Natural killer cell (primary cell): ENCODE results near the gene CYP20A1. TPM values are rescaled to one million over a fixed set of nuclear protein-coding genes. Genes with fewer than 3 reads are reported as not detected.
"Not testable (repeated sequence)": the region's sequence is repeated elsewhere in the genome, so short reads cannot be mapped to it uniquely, and the experiment has no call there.

Experiments used
- ATAC-seq, 3 donors: fragments of 150-1000 bp in 2 of 3; fragments of 200-7000 bp in 1 of 3; cut with Tn5 transposase; 1 replicate in 1 of 3; 2 replicates in 2 of 3; pipeline ENCODE4 v1.10.0; 2021; ENCODE audit warnings: mild to moderate bottlenecking in 2 of 3, moderate library complexity in 2 of 3
- DNase-seq, 2 donors: peaks; one replicate each; pipeline versions ENCODE4 v3.0.0 to v3.0.0-alpha.2; 2013 to 2021; ENCODE audit warnings: mixed read lengths in 1 of 2
- H3K27ac ChIP-seq: one replicate; pipeline ENCODE4 v1.5.1; 2013; ENCODE audit warnings: mild to moderate bottlenecking, low read length
- H3K27me3 ChIP-seq: one replicate; pipeline ENCODE4 v1.6.1; 2013; ENCODE audit warnings: low read length; ENCODE audit not compliant: control insufficient read depth, insufficient read depth
- H3K36me3 ChIP-seq: one replicate; pipeline ENCODE4 v1.6.1; 2013; ENCODE audit warnings: low read length; ENCODE audit not compliant: control insufficient read depth, insufficient read depth
- H3K4me1 ChIP-seq: one replicate; pipeline ENCODE4 v1.6.1; 2013; ENCODE audit warnings: low read length; ENCODE audit not compliant: control insufficient read depth, insufficient read depth
- H3K4me3 ChIP-seq: one replicate; pipeline ENCODE4 v1.5.1; 2013; ENCODE audit warnings: low read length
- H3K9me3 ChIP-seq: one replicate; pipeline ENCODE4 v1.6.1; 2013; ENCODE audit warnings: low read length; ENCODE audit not compliant: control insufficient read depth, insufficient read depth
- H3K27ac Mint-ChIP-seq, 2 donors: one replicate each; pipeline ENCODE4 v1.8.0; 2022; ENCODE audit warnings: mild to moderate bottlenecking in 2 of 2, mixed read lengths in 2 of 2, moderate library complexity in 1 of 2
- H3K27me3 Mint-ChIP-seq, 2 donors: one replicate each; pipeline ENCODE4 v1.8.0; 2022; ENCODE audit warnings: low read depth in 2 of 2, mixed read lengths in 2 of 2
- H3K36me3 Mint-ChIP-seq: one replicate; pipeline ENCODE4 v1.8.0; 2022; ENCODE audit warnings: mixed read lengths
- H3K4me1 Mint-ChIP-seq, 2 donors: one replicate each; pipeline ENCODE4 v1.8.0; 2022; ENCODE audit warnings: mixed read lengths in 2 of 2
- H3K4me3 Mint-ChIP-seq: one replicate; pipeline ENCODE4 v1.8.0; 2022; ENCODE audit warnings: mild to moderate bottlenecking, moderate library complexity, mixed read lengths
- H3K9me3 Mint-ChIP-seq, 2 donors: one replicate each; pipeline ENCODE4 v1.8.0; 2022; ENCODE audit warnings: mixed read lengths in 2 of 2
- CTCF ChIP-seq: fragments of 200-600 bp; IDR thresholded peaks from one replicate; pipeline ENCODE4 v1.8.0; 2022; ENCODE audit warnings: antibody characterized with exemption
- WGBS: methylation state at CpG from one replicate; pipeline ENCODE4 v1.1.7; 2013; ENCODE audit warnings: missing lambda C conversion rate; ENCODE audit not compliant: insufficient coverage; 5-methylcytosine and 5-hydroxymethylcytosine counted together
- intact Hi-C: fragments of 100-400 bp; cut with micrococcal nuclease; formaldehyde crosslinking; loops from one replicate; pipeline ENCODE4 v1.14.2; 2022
- total RNA-seq, 4 donors: library from RNA; stranded (reverse); fragments of 120-200 nt in 1 of 4; gene quantifications; one replicate each; pipeline versions ENCODE4 v1.2.3 to v1.2.4, GENCODE V29; 2013 to 2022

Gene CYP20A1
- total RNA-seq, 3 donors from 2014 or later (not counting 1 experiment from before 2014, with no cell fraction given), result 19.8 to 31.9 (median 30.7) TPM

DNA sequence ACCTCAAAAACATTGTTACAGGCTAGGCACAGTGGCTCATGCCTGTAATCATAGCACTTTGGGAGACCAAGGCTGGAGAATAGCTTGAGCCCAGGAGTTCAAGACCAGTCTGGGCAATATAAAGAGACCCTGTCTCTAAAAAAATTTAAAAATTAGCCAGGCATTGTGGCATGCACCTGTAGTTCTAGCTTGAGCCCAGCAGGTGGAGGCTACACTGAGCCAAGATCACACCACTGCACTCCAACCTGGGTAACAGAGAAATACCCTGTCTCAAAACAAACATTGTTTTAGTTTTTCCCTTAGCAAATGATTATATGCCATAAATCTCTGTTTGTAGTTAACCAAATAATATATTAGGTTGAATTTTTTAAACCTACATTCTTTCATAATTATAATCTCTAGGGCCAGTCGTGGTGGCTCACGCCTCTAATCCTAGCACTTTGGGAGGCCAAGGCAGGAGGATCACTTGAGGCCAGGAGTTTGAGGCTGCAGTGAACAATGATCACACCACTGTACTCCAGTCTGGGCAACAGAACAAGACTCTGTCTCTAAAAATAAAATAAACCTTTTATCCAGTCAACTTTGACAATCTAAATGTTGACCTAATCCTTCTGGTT lies 13.3 kb upstream of the CYP20A1 start:
- TF ChIP-seq CTCF, result peak; percentile 72
- Mint-ChIP-seq H3K27me3 (no peaks in the 10 kb centered on the region), H3K27ac (no peak overlapping the region), H3K4me3 (no peak overlapping the region), H3K36me3 (no peaks in the 10 kb centered on the region), H3K4me1 (no peaks in the 10 kb centered on the region), H3K9me3 (no peaks in the 10 kb centered on the region)
- DNase-seq, result peak in 1 of 2 donors; percentile 72
- peak; percentile 78 to 93 (median 86) for ATAC-seq
- H3K27me3 ChIP-seq, result no peaks in the 10 kb centered on the region
- H3K27ac ChIP-seq, result no peak overlapping the region
- H3K9me3 ChIP-seq, result no peaks in the 10 kb centered on the region
- intact Hi-C loops, result loop anchor here (1.0 to 5.0 kb wide), 2 partner anchors 227 to 590 kb away; no protein-coding TSS in a partner anchor
- H3K4me3 ChIP-seq, result no peak overlapping the region
- H3K4me1 ChIP-seq, result no peaks in the 10 kb centered on the region
- H3K36me3 ChIP-seq, result no peaks in the 10 kb centered on the region
- WGBS, result 94% methylated on average over 2 of the region's 2 CpGs

- WGBS, result 89% methylated on average over 2 of the region's 2 CpGs
- H3K4me3 Mint-ChIP-seq, H3K4me1 Mint-ChIP-seq, H3K27ac Mint-ChIP-seq, ATAC-seq, H3K9me3 ChIP-seq, H3K27me3 ChIP-seq, H3K36me3 Mint-ChIP-seq, H3K9me3 Mint-ChIP-seq, H3K27ac ChIP-seq, H3K27me3 Mint-ChIP-seq, DNase-seq, H3K36me3 ChIP-seq, H3K4me1 ChIP-seq, H3K4me3 ChIP-seq: not testable (repeated sequence)
- intact Hi-C loops, result loop anchor here (5.0 kb wide), 1 partner anchor 223 kb away; no protein-coding TSS in a partner anchor
Measured at GRCh38 chr2:203229674-203230073, 9.1 kb upstream of the CYP20A1 start.

GRCh38 chr2:203237346-203238238 lies 1.2 kb upstream of the CYP20A1 start:
- ATAC-seq, result no peak
- peak in 1 of 2 donors; percentile 32 for DNase-seq
- H3K9me3 Mint-ChIP-seq, result no peaks in the 10 kb centered on the region
- H3K4me3 Mint-ChIP-seq, result peak overlapping the region; percentile 100
- H3K36me3 Mint-ChIP-seq, result no peaks in the 10 kb centered on the region
- intact Hi-C loops, result loop anchor here (1.0 to 5.0 kb wide), 4 partner anchors 223 to 1785 kb away; partner anchors contain the start of genes BMPR2, NBEAL1, STRADB and TRAK2
- H3K27me3 ChIP-seq, result no peaks in the 10 kb centered on the region
- H3K9me3 ChIP-seq, result no peaks in the 10 kb centered on the region
- H3K27ac ChIP-seq, result peak overlapping the region; percentile 96
- H3K4me1 ChIP-seq, result peaks cover 19% of the 10 kb centered on the region
- H3K36me3 ChIP-seq, result peaks cover 3% of the 10 kb centered on the region
- H3K4me3 ChIP-seq, result peak overlapping the region; percentile 92
- H3K27me3 Mint-ChIP-seq, result no peaks in the 10 kb centered on the region
- 97% methylated on average over 15 of the region's 16 CpGs for WGBS
- peak overlapping the region; percentile 90 to 100 for H3K27ac Mint-ChIP-seq
- peaks cover 23 to 33% of the 10 kb centered on the region in 2 donors for H3K4me1 Mint-ChIP-seq
- no peak for TF ChIP-seq CTCF

GRCh38 chr2:203238292-203238703 lies 520 bp upstream of the CYP20A1 start:
- Mint-ChIP-seq H3K9me3 (no peaks in the 10 kb centered on the region), H3K27ac (peak overlapping the region; percentile 90 to 100), H3K4me1 (peaks cover 29 to 39% of the 10 kb centered on the region in 2 donors), H3K4me3 (peak overlapping the region; percentile 100), H3K27me3 (no peaks in the 10 kb centered on the region), H3K36me3 (no peaks in the 10 kb centered on the region)
- ATAC-seq, result no peak
- intact Hi-C loops, result loop anchor here (1.0 to 5.0 kb wide), 4 partner anchors 224 to 1786 kb away; partner anchors contain the start of genes BMPR2, NBEAL1, STRADB and TRAK2
- 24% methylated on average over 22 of the region's 22 CpGs for WGBS
- Histone ChIP-seq H3K9me3 (no peaks in the 10 kb centered on the region), H3K27ac (peak overlapping the region; percentile 96), H3K36me3 (peaks cover 3% of the 10 kb centered on the region), H3K27me3 (no peaks in the 10 kb centered on the region), H3K4me3 (peak overlapping the region; percentile 92), H3K4me1 (peaks cover 19% of the 10 kb centered on the region)
- no peak for TF ChIP-seq CTCF
- no peak for DNase-seq
